Measurements from ENCODE around the gene ATP1A4.

- TF ChIP-seq ZBTB3 (CRISPR knock-in tag; IDR thresholded peaks at IDR 0.05; ENCODE audit: borderline replicate concordance, low read depth) (no peak), MTA1 (CRISPR knock-in tag; IDR thresholded peaks at IDR 0.05; ENCODE audit: borderline replicate concordance) (no peak), ZNF788 (CRISPR knock-in tag; IDR thresholded peaks at IDR 0.05; ENCODE audit: borderline replicate concordance) (no peak), FLYWCH1 (CRISPR knock-in tag; IDR thresholded peaks at IDR 0.05) (no peak), ZNF143 (CRISPR knock-in tag; IDR thresholded peaks at IDR 0.05) (no peak), U2AF1 (optimal IDR thresholded peaks at IDR 0.05; ENCODE audit: low read depth, low read length) (no peak), MXI1 (IDR thresholded peaks at IDR 0.05; ENCODE audit: borderline replicate concordance, low read depth, low read length) (no peak), CTCF (CRISPR knock-in tag; IDR thresholded peaks at IDR 0.05) (no peak), ZBTB21 (CRISPR knock-in tag; IDR thresholded peaks at IDR 0.05) (no peak), RBM22 (optimal IDR thresholded peaks at IDR 0.05; ENCODE audit: low read length) (no peak), JUNB (CRISPR knock-in tag; IDR thresholded peaks at IDR 0.05; ENCODE audit: borderline replicate concordance) (no peak)
- TF ChIP-seq, protein P1, sequence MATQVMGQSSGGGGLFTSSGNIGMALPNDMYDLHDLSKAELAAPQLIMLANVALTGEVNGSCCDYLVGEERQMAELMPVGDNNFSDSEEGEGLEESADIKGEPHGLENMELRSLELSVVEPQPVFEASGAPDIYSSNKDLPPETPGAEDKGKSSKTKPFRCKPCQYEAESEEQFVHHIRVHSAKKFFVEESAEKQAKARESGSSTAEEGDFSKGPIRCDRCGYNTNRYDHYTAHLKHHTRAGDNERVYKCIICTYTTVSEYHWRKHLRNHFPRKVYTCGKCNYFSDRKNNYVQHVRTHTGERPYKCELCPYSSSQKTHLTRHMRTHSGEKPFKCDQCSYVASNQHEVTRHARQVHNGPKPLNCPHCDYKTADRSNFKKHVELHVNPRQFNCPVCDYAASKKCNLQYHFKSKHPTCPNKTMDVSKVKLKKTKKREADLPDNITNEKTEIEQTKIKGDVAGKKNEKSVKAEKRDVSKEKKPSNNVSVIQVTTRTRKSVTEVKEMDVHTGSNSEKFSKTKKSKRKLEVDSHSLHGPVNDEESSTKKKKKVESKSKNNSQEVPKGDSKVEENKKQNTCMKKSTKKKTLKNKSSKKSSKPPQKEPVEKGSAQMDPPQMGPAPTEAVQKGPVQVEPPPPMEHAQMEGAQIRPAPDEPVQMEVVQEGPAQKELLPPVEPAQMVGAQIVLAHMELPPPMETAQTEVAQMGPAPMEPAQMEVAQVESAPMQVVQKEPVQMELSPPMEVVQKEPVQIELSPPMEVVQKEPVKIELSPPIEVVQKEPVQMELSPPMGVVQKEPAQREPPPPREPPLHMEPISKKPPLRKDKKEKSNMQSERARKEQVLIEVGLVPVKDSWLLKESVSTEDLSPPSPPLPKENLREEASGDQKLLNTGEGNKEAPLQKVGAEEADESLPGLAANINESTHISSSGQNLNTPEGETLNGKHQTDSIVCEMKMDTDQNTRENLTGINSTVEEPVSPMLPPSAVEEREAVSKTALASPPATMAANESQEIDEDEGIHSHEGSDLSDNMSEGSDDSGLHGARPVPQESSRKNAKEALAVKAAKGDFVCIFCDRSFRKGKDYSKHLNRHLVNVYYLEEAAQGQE (IDR thresholded peaks at IDR 0.05; ENCODE audit: borderline replicate concordance in 1 of 2, low read depth in 1 of 2, low read length in 2 of 2) = no peak
Measured at GRCh38 chr1:160171354-160171753, 20.0 kb downstream of the ATP1A4 start.

All from HepG2 (cell line).